Measurements from ENCODE around the gene ASXL3. TPM values are rescaled to one million over a fixed set of nuclear protein-coding genes. Genes with fewer than 3 reads are reported as not detected.

ASXL3 gene
- total RNA-seq, 1 experiment from 2014 or later: 0.47 TPM

DNA sequence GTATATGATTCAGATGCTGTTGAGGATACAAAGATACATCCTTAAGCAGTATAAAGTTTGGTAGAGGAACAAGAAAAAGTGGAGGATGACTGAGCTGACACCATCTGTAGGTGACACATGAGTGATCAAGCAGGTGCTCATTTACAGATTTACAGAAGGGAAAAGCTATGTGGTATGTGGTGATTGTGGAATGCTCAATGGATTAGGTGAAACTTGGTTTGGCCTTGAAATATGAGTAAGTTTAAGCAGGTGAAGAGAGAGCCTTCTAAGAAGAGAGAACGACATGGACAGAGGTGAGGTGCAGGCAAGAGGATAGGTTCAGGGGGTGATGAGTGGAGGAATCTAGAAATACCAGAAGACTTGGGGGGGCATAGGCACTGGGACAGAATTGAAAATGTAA, 5.9 kb downstream of the ASXL3 start:
- CTCF ChIA-PET: no interaction called here
- Mint-ChIP-seq H3K4me3 (ENCODE audit: low read depth, unreplicated experiment) (no peak overlapping the region), H3K36me3 (ENCODE audit: insufficient read depth, unreplicated experiment) (no peaks in the 10 kb centered on the region), H3K9me3 (ENCODE audit: low read depth, unreplicated experiment) (no peaks in the 10 kb centered on the region), H3K27me3 (ENCODE audit: unreplicated experiment) (peaks cover 28% of the 10 kb centered on the region), H3K27ac (ENCODE audit: unreplicated experiment) (no peak overlapping the region), H3K4me1 (ENCODE audit: low read depth, unreplicated experiment) (peaks cover 7% of the 10 kb centered on the region)
- TF ChIP-seq, protein P1, sequence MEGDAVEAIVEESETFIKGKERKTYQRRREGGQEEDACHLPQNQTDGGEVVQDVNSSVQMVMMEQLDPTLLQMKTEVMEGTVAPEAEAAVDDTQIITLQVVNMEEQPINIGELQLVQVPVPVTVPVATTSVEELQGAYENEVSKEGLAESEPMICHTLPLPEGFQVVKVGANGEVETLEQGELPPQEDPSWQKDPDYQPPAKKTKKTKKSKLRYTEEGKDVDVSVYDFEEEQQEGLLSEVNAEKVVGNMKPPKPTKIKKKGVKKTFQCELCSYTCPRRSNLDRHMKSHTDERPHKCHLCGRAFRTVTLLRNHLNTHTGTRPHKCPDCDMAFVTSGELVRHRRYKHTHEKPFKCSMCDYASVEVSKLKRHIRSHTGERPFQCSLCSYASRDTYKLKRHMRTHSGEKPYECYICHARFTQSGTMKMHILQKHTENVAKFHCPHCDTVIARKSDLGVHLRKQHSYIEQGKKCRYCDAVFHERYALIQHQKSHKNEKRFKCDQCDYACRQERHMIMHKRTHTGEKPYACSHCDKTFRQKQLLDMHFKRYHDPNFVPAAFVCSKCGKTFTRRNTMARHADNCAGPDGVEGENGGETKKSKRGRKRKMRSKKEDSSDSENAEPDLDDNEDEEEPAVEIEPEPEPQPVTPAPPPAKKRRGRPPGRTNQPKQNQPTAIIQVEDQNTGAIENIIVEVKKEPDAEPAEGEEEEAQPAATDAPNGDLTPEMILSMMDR (IDR thresholded peaks at IDR 0.05; ENCODE audit: unreplicated experiment): no peak
- BruUV-seq (replicated peaks): no TSS peak
- intact Hi-C loops (cut with micrococcal nuclease; ENCODE audit: unreplicated experiment): no loop called here
- no peak for DNase-seq

DNA sequence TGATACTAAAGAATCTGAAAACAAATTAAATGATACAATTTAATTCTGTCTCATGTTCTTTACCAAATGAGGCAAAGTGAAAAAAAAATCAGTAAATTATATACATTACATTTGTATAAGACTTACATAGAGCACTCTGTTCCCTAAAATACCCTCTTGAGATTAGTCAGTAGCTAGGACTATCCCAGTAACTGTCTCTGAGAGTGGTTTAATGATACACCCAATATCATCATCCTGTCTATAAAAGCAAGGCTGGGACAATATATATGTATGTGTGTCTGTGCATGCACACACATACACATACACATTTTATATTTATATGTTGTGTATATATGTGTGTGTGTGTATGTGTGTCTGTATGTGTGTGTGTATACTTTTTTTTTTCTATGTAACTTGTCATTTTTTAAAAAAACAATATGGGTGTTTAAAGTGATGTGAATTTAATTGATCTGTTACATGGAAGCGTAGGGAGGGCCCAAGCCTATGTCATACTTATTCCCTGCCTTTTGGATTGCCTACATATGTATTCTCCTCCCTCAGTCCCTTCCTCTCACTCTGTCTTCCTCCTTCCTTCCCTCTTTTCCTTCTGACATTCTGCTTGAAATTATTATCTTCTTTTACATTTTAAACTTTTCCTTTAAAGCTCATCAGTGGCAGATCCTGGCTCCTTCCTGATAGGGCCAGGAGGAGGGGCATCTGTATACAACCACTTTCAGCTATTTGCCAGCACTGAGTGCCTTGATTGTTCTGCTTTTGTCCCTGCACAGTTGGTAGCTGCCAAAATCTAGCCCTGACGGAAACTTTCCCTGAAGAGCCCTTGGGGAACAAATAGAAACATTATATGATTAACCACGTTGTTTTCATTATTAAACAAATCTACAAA, 6.8 kb downstream of the ASXL3 start:
- Mint-ChIP-seq H3K4me1 (ENCODE audit: low read depth, unreplicated experiment) (peaks cover 7% of the 10 kb centered on the region), H3K27ac (ENCODE audit: unreplicated experiment) (no peak overlapping the region), H3K27me3 (ENCODE audit: unreplicated experiment) (peaks cover 28% of the 10 kb centered on the region), H3K4me3 (ENCODE audit: low read depth, unreplicated experiment) (no peak overlapping the region), H3K36me3 (ENCODE audit: insufficient read depth, unreplicated experiment) (no peaks in the 10 kb centered on the region), H3K9me3 (ENCODE audit: low read depth, unreplicated experiment) (no peaks in the 10 kb centered on the region)
- intact Hi-C loops (cut with micrococcal nuclease; ENCODE audit: unreplicated experiment): no loop called here
- TF ChIP-seq, protein P1 (IDR thresholded peaks at IDR 0.05; ENCODE audit: unreplicated experiment): no peak
- CTCF ChIA-PET: no interaction called here
- DNase-seq: no peak
- no TSS peak for BruUV-seq (replicated peaks)

DNA sequence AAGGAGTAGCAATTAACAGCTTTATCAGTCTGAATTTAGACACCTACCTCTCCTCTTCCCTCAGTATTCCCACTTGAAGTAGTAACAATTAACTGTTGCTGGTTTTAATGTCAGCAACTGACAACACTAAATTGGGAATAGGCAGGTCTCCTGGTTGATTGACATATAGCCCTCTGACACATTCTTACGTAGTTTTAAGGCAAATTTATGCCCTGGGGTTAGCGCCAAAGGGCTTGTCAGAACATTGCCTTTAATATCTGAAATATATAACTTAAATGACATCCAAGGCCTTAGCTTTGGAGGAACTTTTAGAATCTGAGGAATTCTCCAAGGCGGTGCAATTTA, 7.4 kb downstream of the ASXL3 start:
- intact Hi-C loops (cut with micrococcal nuclease; ENCODE audit: unreplicated experiment): no loop called here
- H3K4me1 Mint-ChIP-seq (ENCODE audit: low read depth, unreplicated experiment): peaks cover 7% of the 10 kb centered on the region
- no peaks in the 10 kb centered on the region for H3K9me3 Mint-ChIP-seq (ENCODE audit: low read depth, unreplicated experiment)
- peaks cover 28% of the 10 kb centered on the region for H3K27me3 Mint-ChIP-seq (ENCODE audit: unreplicated experiment)
- H3K4me3 Mint-ChIP-seq (ENCODE audit: low read depth, unreplicated experiment): no peak overlapping the region
- TF ChIP-seq, protein P1 (IDR thresholded peaks at IDR 0.05; ENCODE audit: unreplicated experiment): no peak
- no peak overlapping the region for H3K27ac Mint-ChIP-seq (ENCODE audit: unreplicated experiment)
- no TSS peak for BruUV-seq (replicated peaks)
- DNase-seq: no peak
- CTCF ChIA-PET: no interaction called here
- H3K36me3 Mint-ChIP-seq (ENCODE audit: insufficient read depth, unreplicated experiment): no peaks in the 10 kb centered on the region

DNA sequence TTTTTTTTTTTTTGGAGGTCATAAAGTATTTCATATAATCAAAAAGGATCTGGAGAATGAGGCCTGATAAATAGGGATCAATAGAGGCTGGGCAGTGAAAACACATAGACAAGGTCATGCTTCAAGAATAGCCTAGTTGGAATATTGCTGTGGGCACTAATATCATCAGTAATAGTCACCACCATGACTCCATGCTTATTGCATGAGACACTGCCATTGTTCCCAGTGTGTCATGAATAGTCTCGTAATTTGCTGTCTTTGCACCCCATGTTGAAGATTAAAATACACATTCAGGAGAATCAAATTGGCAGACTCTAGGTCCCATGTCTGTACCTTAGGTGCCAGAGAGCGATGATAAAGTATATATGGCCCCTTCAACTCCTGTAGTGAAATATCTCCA, 10.3 kb downstream of the ASXL3 start:
- no peak for DNase-seq
- CTCF ChIA-PET: no interaction called here
- no peaks in the 10 kb centered on the region for H3K36me3 Mint-ChIP-seq (ENCODE audit: insufficient read depth, unreplicated experiment)
- peaks cover 13% of the 10 kb centered on the region for H3K27me3 Mint-ChIP-seq (ENCODE audit: unreplicated experiment)
- H3K4me1 Mint-ChIP-seq (ENCODE audit: low read depth, unreplicated experiment): peaks cover 7% of the 10 kb centered on the region
- intact Hi-C loops (cut with micrococcal nuclease; ENCODE audit: unreplicated experiment): no loop called here
- TF ChIP-seq, protein P1 (IDR thresholded peaks at IDR 0.05; ENCODE audit: unreplicated experiment): no peak
- BruUV-seq (replicated peaks): no TSS peak
- H3K9me3 Mint-ChIP-seq (ENCODE audit: low read depth, unreplicated experiment): peaks cover 1% of the 10 kb centered on the region
- H3K4me3 Mint-ChIP-seq (ENCODE audit: low read depth, unreplicated experiment): no peak overlapping the region
- H3K27ac Mint-ChIP-seq (ENCODE audit: unreplicated experiment): no peak overlapping the region

Data from Calu3 (cell line).